HepG2 (cell line): ENCODE results near the gene ESAM. TPM values are rescaled to one million over a fixed set of nuclear protein-coding genes. Genes with fewer than 3 reads are reported as not detected.

Source experiments
- ATAC-seq: fragments of 200-7000 bp; cut with Tn5 transposase; 3 replicates; pipeline ENCODE4 v1.9.1; 2020; ENCODE audit warnings: mild to moderate bottlenecking, moderate library complexity
- BruUV-seq: library from RNA; stranded (reverse); fragments of 400-500 nt; replicated peaks from 2 replicates; lab custom pipeline; 2021; lab: Mats Ljungman, UMichigan
- CTCF ChIA-PET: fragments of 300-600 bp; formaldehyde crosslinking; extraction: SDS; loops from one replicate; lab custom pipeline; 2021; ENCODE audit warnings: low total read pairs, inconsistent platforms, low intra/inter-chr PET ratio; lab: Yijun Ruan, JAX
- POLR2A ChIA-PET: fragments of 350-600 bp; sonication (Branson Sonifier 250); formaldehyde crosslinking; loops from one replicate; lab custom pipeline; 2020; ENCODE audit warnings: antibody characterized with exemption, inconsistent platforms; lab: Yijun Ruan, JAX
- DNase-seq: peaks from one replicate; pipeline ENCODE4 v3.0.0-alpha.2; 2015; ENCODE audit warnings: low spot score
- FAIRE-seq: peaks from 3 replicates; lab custom pipeline; 2011; peaks lifted over from hg19 to GRCh38; lab: Jason Lieb, UNC
- H2AFZ ChIP-seq: one replicate; pipeline ENCODE4 v1.6.1; 2011; ENCODE audit warnings: low read length, inconsistent platforms
- H3K27ac ChIP-seq: fragments of 300-600 bp; 3 replicates; pipeline ENCODE4 v1.8.0; 2011; ENCODE audit warnings: mixed run types, mild to moderate bottlenecking, mixed read lengths, low read length, inconsistent platforms; ENCODE audit not compliant: insufficient read depth; ENCODE audit errors: extremely low read length
- H3K27me3 ChIP-seq, 2 experiments: fragments of 200-600 bp in 1 of 2; 2 replicates in 1 of 2; 3 replicates in 1 of 2; pipeline versions ENCODE4 v1.6.0 to v1.8.0; 2011; ENCODE audit warnings: low read length in 2 of 2, mild to moderate bottlenecking in 2 of 2, moderate library complexity in 2 of 2, inconsistent platforms in 1 of 2; ENCODE audit not compliant: insufficient read depth in 2 of 2, control insufficient read depth in 1 of 2
- H3K36me3 ChIP-seq, 2 experiments: fragments of 200-600 bp in 1 of 2; replicated peaks in 1 of 2; 2 replicates in 1 of 2; 3 replicates in 1 of 2; pipeline versions ENCODE4 v1.5.1 to v1.8.0; 2011; ENCODE audit warnings: low read length in 2 of 2, inconsistent platforms in 1 of 2; ENCODE audit not compliant: insufficient read depth in 2 of 2, control insufficient read depth in 1 of 2
- H3K4me1 ChIP-seq: 2 replicates; pipeline ENCODE4 v1.5.1; 2012; ENCODE audit warnings: low read length, inconsistent platforms; ENCODE audit not compliant: insufficient read depth
- H3K4me2 ChIP-seq: 2 replicates; pipeline ENCODE4 v1.6.0; 2011; ENCODE audit warnings: low read depth, low read length, inconsistent platforms
- H3K4me3 ChIP-seq, 3 experiments: fragments of 200-600 bp in 1 of 3; sonication (generic), shearing (Covaris generic) in 1 of 3; replicated peaks in 1 of 3; 2 replicates each; pipeline ENCODE4 v1.5.1; 2011 to 2016; ENCODE audit warnings: low read length in 3 of 3, inconsistent platforms in 2 of 3, low read depth in 2 of 3, mild to moderate bottlenecking in 2 of 3, control low read depth in 1 of 3, mixed read lengths in 1 of 3; ENCODE audit not compliant: insufficient read depth in 1 of 3
- H3K79me2 ChIP-seq: one replicate; pipeline ENCODE4 v1.6.1; 2011; ENCODE audit warnings: low read length, inconsistent platforms; ENCODE audit not compliant: insufficient read depth
- H3K9ac ChIP-seq: 2 replicates; pipeline ENCODE4 v1.6.0; 2011; ENCODE audit warnings: mild to moderate bottlenecking, low read depth, low read length, inconsistent platforms; ENCODE audit not compliant: insufficient read depth
- H3K9me3 ChIP-seq: 2 replicates; pipeline ENCODE4 v1.5.1; 2012; ENCODE audit warnings: mild to moderate bottlenecking, low read length
- H4K20me1 ChIP-seq: 2 replicates; pipeline ENCODE4 v1.6.0; 2011; ENCODE audit warnings: inconsistent platforms, mild to moderate bottlenecking, low read length, moderate library complexity; ENCODE audit not compliant: insufficient read depth
- ATF6 ChIP-seq: sonication (generic); formaldehyde crosslinking; conservative IDR thresholded peaks from 2 replicates; pipeline ENCODE4 v1.4.0; 2020; ENCODE audit warnings: missing genetic modification reagents
- DR1 ChIP-seq: sonication (generic); formaldehyde crosslinking; IDR thresholded peaks from 2 replicates; pipeline ENCODE4 v1.8.0; 2021; ENCODE audit warnings: mild to moderate bottlenecking, missing genetic modification reagents, inconsistent platforms
- GZF1 ChIP-seq: sonication (generic); formaldehyde crosslinking; IDR thresholded peaks from 2 replicates; pipeline ENCODE4 v1.5.1; 2020; ENCODE audit warnings: mild to moderate bottlenecking, missing genetic modification reagents
- HDAC6 ChIP-seq: fragments of 200-600 bp; sonication (generic); IDR thresholded peaks from 2 replicates; pipeline ENCODE4 v1.7.0; 2017; ENCODE audit warnings: mild to moderate bottlenecking, antibody characterized with exemption, low read length, low read depth
- MEF2D ChIP-seq: sonication (generic); formaldehyde crosslinking; IDR thresholded peaks from 2 replicates; pipeline ENCODE4 v1.5.1; 2020; ENCODE audit warnings: mild to moderate bottlenecking, missing genetic modification reagents
- POLR2AphosphoS5 ChIP-seq: IDR thresholded peaks from 2 replicates; pipeline ENCODE4 v1.6.1; 2012; ENCODE audit warnings: low read depth, low read length
- RARA ChIP-seq: IDR thresholded peaks from 2 replicates; pipeline ENCODE4 v1.6.1; 2016; ENCODE audit warnings: missing genetic modification reagents, missing compliant biosample characterization
- TIGD3 ChIP-seq: sonication (generic); formaldehyde crosslinking; IDR thresholded peaks from 2 replicates; pipeline ENCODE4 v1.5.1; 2020; ENCODE audit warnings: mild to moderate bottlenecking, missing genetic modification reagents, borderline replicate concordance
- ZFX ChIP-seq: sonication (generic); formaldehyde crosslinking; IDR thresholded peaks from 2 replicates; pipeline ENCODE4 v1.4.0; 2020; ENCODE audit warnings: mild to moderate bottlenecking, low read depth, missing genetic modification reagents, moderate library complexity
- ZNF143 ChIP-seq: sonication (generic); formaldehyde crosslinking; IDR thresholded peaks from 2 replicates; pipeline ENCODE4 v1.4.0; 2020; ENCODE audit warnings: missing genetic modification reagents
- ZNF34 ChIP-seq: sonication (generic); formaldehyde crosslinking; IDR thresholded peaks from 2 replicates; pipeline ENCODE4 v1.4.0; 2020; ENCODE audit warnings: mild to moderate bottlenecking, missing genetic modification reagents, borderline replicate concordance
- ZNF354B ChIP-seq: sonication (generic); formaldehyde crosslinking; IDR thresholded peaks from 2 replicates; pipeline ENCODE4 v1.8.0; 2022; ENCODE audit warnings: mild to moderate bottlenecking, missing genetic modification reagents
- ZNF547 ChIP-seq: sonication (generic); formaldehyde crosslinking; IDR thresholded peaks from 2 replicates; pipeline ENCODE4 v1.5.1; 2020; ENCODE audit warnings: mild to moderate bottlenecking, missing genetic modification reagents
- ZNF766 ChIP-seq: sonication (generic); formaldehyde crosslinking; IDR thresholded peaks from 2 replicates; pipeline ENCODE4 v1.5.0; 2020; ENCODE audit warnings: missing genetic modification reagents, borderline replicate concordance
- WGBS: methylation state at CpG from one replicate; pipeline ENCODE4 v1.1.6; 2017; ENCODE audit warnings: low lambda C conversion rate; 5-methylcytosine and 5-hydroxymethylcytosine counted together
- in situ Hi-C: cut with HindIII; loops from 2 replicates; pipeline ENCODE4 v1.10.0; 2017; ENCODE audit warnings: low pct_unique_long_range_greater_than_20kb; ENCODE audit not compliant: extremely low pct_ligation_motif_present
- intact Hi-C: fragments of 100-400 bp; cut with micrococcal nuclease; formaldehyde crosslinking; loops from one replicate; pipeline ENCODE4 v1.10.0; 2022; ENCODE audit not compliant: unreplicated experiment
- polyA plus RNA-seq, 8 experiments: library from polyadenylated mRNA; depleted of rRNA in 3 of 8; stranded (reverse) in 7 of 8; unstranded in 1 of 8; fragments of >200 nt; fragmentation: Illumina TruSeq in 4 of 8; extraction: Trizol in 4 of 8; gene quantifications; 2 replicates each; pipeline versions ENCODE4 v1.2.1 to v1.2.3, GENCODE V29; 2011 to 2016; ENCODE audit warnings: low read depth in 4 of 8, missing spikeins in 1 of 8, mixed read lengths in 1 of 8; ENCODE audit not compliant: insufficient read depth in 1 of 8
- total RNA-seq, 5 experiments: library from RNA; depleted of rRNA; stranded (reverse); fragments of >200 nt; fragmentation: Illumina TruSeq; extraction: Trizol; gene quantifications; 2 replicates each; pipeline ENCODE4 v1.2.3, GENCODE V29; 2016; ENCODE audit warnings: low read depth in 1 of 5

ESAM gene
- total and polyA plus RNA-seq, 2 of the 13 experiments (the other 11 are each of a cell fraction or from before 2014, with no cell fraction given), result 1.2 to 6.8 TPM

- Histone ChIP-seq H4K20me1 (peaks cover 20% of the 10 kb centered on the region), H2AFZ (peak overlapping the region; percentile 37), H3K9me3 (no peaks in the 10 kb centered on the region), H3K36me3 (no peaks in the 10 kb centered on the region), H3K27ac (peak overlapping the region; percentile 88), H3K79me2 (peaks cover 39% of the 10 kb centered on the region), H3K4me2 (peak overlapping the region; percentile 87), H3K4me3 (peak overlapping the region; percentile 94 to 96 (median 96)), H3K4me1 (peaks cover 43% of the 10 kb centered on the region), H3K9ac (peak overlapping the region; percentile 88), H3K27me3 (no peaks in the 10 kb centered on the region; a peak in 1 of 5 replicates)
- intact Hi-C loops (loop anchor here (2.0 kb wide), 1 partner anchor 36 kb away; no protein-coding TSS in a partner anchor), in situ Hi-C loops (no loop called here)
- WGBS, result 2% methylated on average over 8 of the region's 8 CpGs
- FAIRE-seq, result no peak
- POLR2A ChIA-PET, result interaction anchor here (1.3 to 2.7 kb wide), 6 partner anchors 36 to 161 kb away, joined by 3 to 14 read pairs (median 10); partner anchors contain the start of genes SIAE and SPA17
- no peak for DNase-seq
- CTCF ChIA-PET, result interaction anchor here (0.9 kb wide), 1 partner anchor 54 kb away, joined by 3 read pairs; no protein-coding TSS in a partner anchor
- no peak for TF ChIP-seq ZNF354B (CRISPR knock-in tag)
- no peak for TF ChIP-seq ZNF766 (CRISPR knock-in tag)
- TF ChIP-seq DR1 (CRISPR knock-in tag), result no peak
- no peak for TF ChIP-seq ZNF34 (CRISPR knock-in tag)
- TF ChIP-seq ZNF547 (CRISPR knock-in tag), result no peak
- TF ChIP-seq GZF1, result 0 out of 2 replicates have a peak, but pooled peaks have one; percentile 34
- BruUV-seq, result TSS peak; percentile 80
- no peak for ATAC-seq
These were observed 38.9 kb upstream of the ESAM start for GRCh38 chr11:124801014-124801413.

GRCh38 chr11:124800226-124800929 is 38.3 kb upstream of the ESAM start, which contains the start of gene MSANTD2:
MSANTD2 (minus strand) TSS chr11:124800406; CDS start chr11:124800380, 26 bp downstream.
- peak; percentile 98 for ATAC-seq
- Histone ChIP-seq H4K20me1 (peaks cover 20% of the 10 kb centered on the region), H2AFZ (peak within 1 kb of the TSS; percentile 37), H3K9me3 (no peaks in the 10 kb centered on the region), H3K27ac (peak within 1 kb of the TSS; percentile 88), H3K27me3 (no peaks in the 10 kb centered on the region; a peak in 1 of 5 replicates), H3K9ac (peak within 1 kb of the TSS; percentile 88), H3K36me3 (no peaks in the 10 kb centered on the region), H3K4me3 (peak within 1 kb of the TSS; percentile 94 to 96 (median 96)), H3K4me1 (peaks cover 46% of the 10 kb centered on the region), H3K4me2 (peak within 1 kb of the TSS; percentile 97), H3K79me2 (peaks cover 46% of the 10 kb centered on the region)
- DNase-seq, result peak; percentile 46
- ChIA-PET CTCF (interaction anchor here (0.9 kb wide), 1 partner anchor 54 kb away, joined by 3 read pairs; no protein-coding TSS in a partner anchor), POLR2A (interaction anchor here (0.6 to 2.7 kb wide), 12 partner anchors 15 to 160 kb away, joined by 3 to 14 read pairs (median 5); partner anchors contain the start of genes SIAE and SPA17)
- in situ Hi-C loops (no loop called here), intact Hi-C loops (loop anchor here (2.0 kb wide), 1 partner anchor 36 kb away; no protein-coding TSS in a partner anchor)
- no peak for FAIRE-seq
- no TSS peak for BruUV-seq
- WGBS, result 0% methylated on average over 18 of the region's 62 CpGs
- peak; percentile 98 for TF ChIP-seq ZFX (CRISPR knock-in tag)
- peak; percentile 52; the same call in 1 of the 2 replicates for TF ChIP-seq RARA (CRISPR knock-in tag)
- TF ChIP-seq HDAC6, result no peak
- 0 out of 2 replicates have a peak, but pooled peaks have one; percentile 43 for TF ChIP-seq MEF2D (CRISPR knock-in tag)
- peak; percentile 85 for TF ChIP-seq POLR2AphosphoS5
- TF ChIP-seq TIGD3 (CRISPR knock-in tag), result peak; percentile 55; the same call in 1 of the 2 replicates
- 0 out of 2 replicates have a peak, but pooled peaks have one; percentile 35 for TF ChIP-seq ZNF143 (CRISPR knock-in tag)
- TF ChIP-seq ATF6 (CRISPR knock-in tag), result no peak
